Measurements from ENCODE around the gene GYPC. TPM values are rescaled to one million over a fixed set of nuclear protein-coding genes. Genes with fewer than 3 reads are reported as not detected.
A peak's percentile ranks its signal among the peaks of the same experiment; 100 is the strongest.

GYPC gene
- total RNA-seq, 2 experiments from 2014 or later, result 149 to 161 TPM

DNA sequence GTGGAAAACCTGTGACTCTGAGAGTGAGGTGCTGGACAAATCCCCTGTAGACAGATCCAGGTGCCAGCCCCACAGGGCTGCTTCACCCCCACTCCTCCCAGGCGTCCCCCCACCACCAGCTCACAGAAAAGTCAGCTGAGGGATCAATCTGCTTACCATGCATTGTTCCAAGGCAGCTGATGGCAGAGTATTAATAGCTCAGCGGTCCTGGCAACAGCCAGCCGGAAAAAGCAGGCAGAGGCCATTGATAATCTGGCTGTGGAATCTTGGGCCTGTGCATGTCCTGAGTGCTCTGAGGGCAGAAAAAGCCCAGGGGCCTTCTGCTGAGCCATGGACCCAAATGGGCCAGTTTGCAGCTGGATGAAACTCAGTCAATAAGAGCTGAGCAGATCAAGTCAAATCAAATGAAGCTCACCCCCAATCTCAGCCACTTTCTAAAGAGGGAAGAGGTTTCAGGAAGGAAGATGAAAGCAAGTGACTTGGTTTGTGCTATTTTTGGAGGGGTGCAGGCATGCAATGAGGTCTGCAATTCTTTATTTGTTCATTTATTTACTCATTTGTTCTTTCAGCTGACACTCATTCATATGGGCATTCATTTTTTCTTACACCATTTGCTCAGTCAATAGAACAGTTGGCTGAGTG lies 63.4 kb downstream of the GYPC start:
- Mint-ChIP-seq H3K27ac (no peak overlapping the region), H3K9me3 (peaks cover 8% of the 10 kb centered on the region), H3K4me3 (no peak overlapping the region), H3K4me1 (no peaks in the 10 kb centered on the region), H3K27me3 (no peaks in the 10 kb centered on the region), H3K36me3 (ENCODE audit: low read depth) (no peaks in the 10 kb centered on the region)
- DNase-seq, result no peak
- CTCF ChIA-PET, result interaction anchor here (0.6 kb wide), 1 partner anchor 56 kb away, joined by 3 read pairs; no protein-coding TSS in a partner anchor
- POLR2A ChIA-PET, result no interaction called here

DNA sequence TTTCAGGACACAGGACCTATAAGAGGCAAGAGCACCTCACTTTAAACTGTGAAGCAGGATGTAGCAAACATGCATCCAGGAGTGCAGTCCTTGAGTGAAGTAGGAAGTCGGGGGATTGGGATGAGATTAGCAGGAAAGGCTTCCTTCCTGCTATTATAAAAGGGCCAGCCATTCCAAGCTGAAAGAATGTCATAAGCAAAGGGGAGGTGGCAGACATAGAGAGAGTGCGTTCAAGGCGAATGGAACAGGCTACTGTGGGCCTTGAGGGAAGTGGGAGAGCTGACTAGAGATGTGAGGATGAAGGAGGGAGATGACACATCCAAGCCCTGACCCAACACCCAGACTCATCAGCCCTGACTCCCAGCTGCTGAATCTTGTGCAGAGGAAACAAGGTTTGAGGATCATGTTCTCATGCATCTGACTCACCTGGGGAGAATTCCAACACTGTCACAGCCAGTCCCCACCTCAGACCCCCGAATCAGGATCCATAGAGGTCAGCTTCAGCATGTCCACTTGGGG lies 63.9 kb downstream of the GYPC start:
- H3K4me1 Mint-ChIP-seq, result no peaks in the 10 kb centered on the region
- no peak overlapping the region for H3K4me3 Mint-ChIP-seq
- H3K27me3 Mint-ChIP-seq, result peaks cover under 1% of the 10 kb centered on the region
- ChIA-PET CTCF (interaction anchor here (0.6 kb wide), 1 partner anchor 56 kb away, joined by 3 read pairs; no protein-coding TSS in a partner anchor), POLR2A (no interaction called here)
- H3K36me3 Mint-ChIP-seq (ENCODE audit: low read depth), result no peaks in the 10 kb centered on the region
- DNase-seq, result no peak
- peaks cover 9% of the 10 kb centered on the region for H3K9me3 Mint-ChIP-seq
- no peak overlapping the region for H3K27ac Mint-ChIP-seq

DNA sequence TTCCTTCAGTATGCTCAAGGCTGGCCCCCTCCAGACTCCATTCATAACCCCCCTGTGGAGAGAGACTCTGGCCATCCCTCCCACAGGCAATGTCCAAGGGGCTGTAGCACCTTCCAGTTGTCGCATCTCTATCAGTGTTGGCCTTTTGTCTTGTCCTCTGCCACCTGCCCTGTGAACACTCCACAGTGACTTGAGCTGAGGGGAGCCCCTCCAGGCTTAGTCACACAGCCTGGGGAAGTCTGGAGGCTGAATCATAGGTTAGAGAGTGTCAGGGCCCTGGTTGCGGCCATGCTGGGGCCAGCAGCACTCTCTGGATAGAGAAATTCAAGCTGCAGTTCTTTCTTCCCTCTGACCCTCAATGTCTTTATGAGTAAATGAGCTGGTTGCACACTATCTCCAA lies 64.7 kb downstream of the GYPC start:
- POLR2A ChIA-PET, result no interaction called here
- H3K36me3 Mint-ChIP-seq (ENCODE audit: low read depth), result peaks cover 4% of the 10 kb centered on the region
- DNase-seq, result no peak

DNA sequence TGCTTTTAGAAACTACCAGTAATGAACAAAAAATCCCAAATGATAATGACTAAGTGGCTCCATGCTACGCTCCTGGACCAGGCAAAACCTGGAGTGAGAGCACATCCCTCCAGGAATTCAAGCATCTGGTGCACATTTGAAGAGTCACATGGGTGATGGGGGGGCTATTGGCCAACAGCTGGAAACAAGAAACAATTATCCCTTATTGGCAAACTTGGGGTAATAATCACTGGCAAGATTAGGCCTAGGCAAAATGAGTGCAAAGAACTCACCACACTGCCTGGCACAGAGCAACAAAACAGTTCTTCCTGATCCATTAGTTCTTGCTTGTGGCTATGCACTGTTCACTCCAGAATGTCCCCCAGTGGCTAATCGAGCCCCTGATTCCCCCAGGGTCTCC lies 66.1 kb downstream of the GYPC start:
- Mint-ChIP-seq H3K27me3 (peaks cover 16% of the 10 kb centered on the region), H3K27ac (no peak overlapping the region), H3K36me3 (ENCODE audit: low read depth) (peaks cover 4% of the 10 kb centered on the region), H3K4me3 (no peak overlapping the region), H3K4me1 (no peaks in the 10 kb centered on the region), H3K9me3 (peaks cover 19% of the 10 kb centered on the region)
- ChIA-PET POLR2A (no interaction called here), CTCF (no interaction called here)
- no peak for DNase-seq

More for the DNA sequence above, 64.7 kb downstream of the GYPC start:
- H3K4me1 Mint-ChIP-seq, result no peaks in the 10 kb centered on the region
- no peak overlapping the region for H3K27ac Mint-ChIP-seq
- no peak overlapping the region for H3K4me3 Mint-ChIP-seq
- CTCF ChIA-PET, result no interaction called here
- peaks cover 16% of the 10 kb centered on the region for H3K9me3 Mint-ChIP-seq
- peaks cover 8% of the 10 kb centered on the region for H3K27me3 Mint-ChIP-seq

DNA sequence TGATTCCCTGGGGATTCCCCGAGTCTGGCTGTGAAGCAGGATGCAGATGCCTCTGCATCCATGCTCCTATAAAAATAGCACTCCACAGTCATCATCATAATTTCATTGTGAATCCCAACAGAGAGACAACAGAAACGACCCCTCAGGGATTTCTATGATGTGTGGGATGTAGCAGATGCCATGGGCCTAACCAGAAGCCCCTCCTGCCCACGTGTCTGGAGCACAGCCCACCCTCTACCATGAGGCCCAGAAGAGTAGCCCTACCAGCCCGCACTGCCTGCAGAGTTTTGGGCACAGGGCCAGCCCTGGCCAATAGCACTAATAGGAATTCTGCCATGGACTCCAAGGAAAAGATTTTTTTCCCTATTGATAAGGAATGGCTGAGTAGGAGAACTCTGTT lies 66.6 kb downstream of the GYPC start:
- no peak for DNase-seq
- H3K4me1 Mint-ChIP-seq, result no peaks in the 10 kb centered on the region
- peaks cover 16% of the 10 kb centered on the region for H3K27me3 Mint-ChIP-seq
- ChIA-PET POLR2A (no interaction called here), CTCF (no interaction called here)
- H3K36me3 Mint-ChIP-seq (ENCODE audit: low read depth), result peaks cover 4% of the 10 kb centered on the region
- H3K9me3 Mint-ChIP-seq, result peaks cover 19% of the 10 kb centered on the region
- H3K27ac Mint-ChIP-seq, result no peak overlapping the region
- no peak overlapping the region for H3K4me3 Mint-ChIP-seq

DNA sequence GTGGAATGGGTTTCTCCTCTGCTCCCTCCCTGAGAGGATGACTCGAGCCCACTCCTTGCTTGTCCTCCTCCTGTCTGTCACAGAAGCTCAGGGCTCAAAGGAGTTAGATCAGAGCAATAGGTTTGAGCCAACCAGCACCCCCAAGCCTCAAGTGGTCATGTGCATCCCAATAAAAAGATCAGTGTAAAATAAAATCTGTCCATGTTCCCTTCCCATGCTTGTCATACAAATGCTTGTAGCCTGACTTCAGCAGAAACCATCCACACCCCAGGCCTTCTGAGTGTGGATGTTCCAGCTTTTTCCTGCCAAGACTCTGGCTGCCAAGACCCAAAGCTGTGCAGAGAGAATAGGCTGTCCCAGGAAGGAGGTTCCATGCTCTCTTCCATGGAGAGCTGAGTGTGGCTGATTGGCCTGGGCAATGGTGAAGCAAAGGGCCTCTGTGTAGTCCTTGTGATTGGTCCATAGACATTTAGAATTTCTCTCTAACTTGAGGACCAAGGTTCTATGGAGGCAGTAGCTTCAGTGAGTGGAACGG lies 67.4 kb downstream of the GYPC start:
- Mint-ChIP-seq H3K36me3 (ENCODE audit: low read depth) (peaks cover 4% of the 10 kb centered on the region), H3K27ac (no peak overlapping the region), H3K9me3 (peaks cover 19% of the 10 kb centered on the region), H3K4me3 (no peak overlapping the region), H3K27me3 (peaks cover 18% of the 10 kb centered on the region), H3K4me1 (no peaks in the 10 kb centered on the region)
- CTCF ChIA-PET, result no interaction called here
- POLR2A ChIA-PET, result no interaction called here
- DNase-seq, result no peak

DNA sequence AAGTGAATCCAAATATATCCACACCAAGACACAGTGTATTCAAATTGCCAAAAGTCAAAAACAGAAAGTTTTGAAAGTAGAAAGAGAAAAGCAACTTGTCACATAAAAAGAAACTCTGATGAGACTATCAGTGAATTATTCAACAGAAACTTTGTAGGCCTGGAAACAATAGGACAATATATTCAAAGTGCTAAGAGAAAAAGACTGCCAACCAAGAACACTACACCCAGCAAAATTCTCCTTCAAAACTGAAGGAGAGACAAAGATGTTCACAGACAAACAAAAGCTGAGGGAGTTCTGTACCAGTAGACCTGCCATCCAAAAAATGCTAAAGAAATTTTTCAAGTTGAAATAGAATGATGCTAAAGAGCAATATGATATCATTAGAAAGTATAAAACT lies 69.6 kb downstream of the GYPC start:
- H3K36me3 Mint-ChIP-seq (ENCODE audit: low read depth), result peaks cover 4% of the 10 kb centered on the region
- peaks cover 18% of the 10 kb centered on the region for H3K27me3 Mint-ChIP-seq
- ChIA-PET POLR2A (no interaction called here), CTCF (no interaction called here)
- no peak overlapping the region for H3K4me3 Mint-ChIP-seq
- no peak overlapping the region for H3K27ac Mint-ChIP-seq
- no peaks in the 10 kb centered on the region for H3K4me1 Mint-ChIP-seq
- H3K9me3 Mint-ChIP-seq, result peaks cover 19% of the 10 kb centered on the region
- no peak for DNase-seq

DNA sequence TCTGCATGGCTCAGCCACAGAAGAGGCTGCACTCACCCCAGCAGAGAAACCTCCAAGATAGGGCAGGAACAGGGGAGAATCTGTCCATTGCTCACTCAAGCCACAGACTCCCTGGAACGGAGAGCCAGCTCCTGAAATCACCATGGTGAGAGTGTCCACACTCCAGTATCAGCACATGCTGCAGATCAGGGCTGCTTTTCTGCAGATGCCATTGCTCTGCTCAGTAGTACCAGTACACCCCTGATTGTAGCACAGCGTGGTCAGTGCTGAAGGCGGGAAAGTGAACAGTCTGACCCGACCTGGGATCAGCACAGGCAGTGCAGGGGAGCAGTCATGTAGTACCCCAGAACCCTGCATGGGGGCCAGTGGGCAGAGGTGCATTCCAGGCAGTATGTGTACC lies 73.9 kb downstream of the GYPC start:
- POLR2A ChIA-PET, result no interaction called here
- peaks cover 18% of the 10 kb centered on the region for H3K27me3 Mint-ChIP-seq
- peaks cover 4% of the 10 kb centered on the region for H3K36me3 Mint-ChIP-seq (ENCODE audit: low read depth)
- H3K27ac Mint-ChIP-seq, result no peak overlapping the region
- H3K9me3 Mint-ChIP-seq, result peaks cover 11% of the 10 kb centered on the region
- no peaks in the 10 kb centered on the region for H3K4me1 Mint-ChIP-seq
- no peak overlapping the region for H3K4me3 Mint-ChIP-seq
- CTCF ChIA-PET, result interaction anchor here (1.1 kb wide), 1 partner anchor 17 kb away, joined by 4 read pairs; no protein-coding TSS in a partner anchor
- DNase-seq, result no peak

DNA sequence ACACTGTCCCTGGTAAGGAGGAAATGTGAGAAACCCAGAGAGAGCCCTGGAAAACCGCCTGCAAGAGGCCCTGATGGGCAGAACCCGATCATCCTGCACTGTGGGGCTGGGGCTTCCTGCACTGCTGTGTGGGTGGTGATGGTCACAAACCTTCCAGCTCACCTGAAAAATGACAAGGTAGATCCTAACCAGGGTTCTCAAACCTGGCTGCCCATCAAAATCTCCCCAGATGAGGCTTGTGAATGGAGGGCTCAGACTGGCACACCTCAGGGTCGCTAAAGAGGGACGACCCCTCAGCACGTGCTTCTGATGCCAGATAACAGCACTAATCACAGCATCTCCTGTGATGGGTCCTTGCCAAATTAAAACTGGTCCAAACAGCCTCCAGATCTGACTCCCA lies 74.7 kb downstream of the GYPC start:
- no peak overlapping the region for H3K4me3 Mint-ChIP-seq
- H3K36me3 Mint-ChIP-seq (ENCODE audit: low read depth), result no peaks in the 10 kb centered on the region
- ChIA-PET POLR2A (no interaction called here), CTCF (no interaction called here)
- H3K27ac Mint-ChIP-seq, result no peak overlapping the region
- H3K27me3 Mint-ChIP-seq, result peaks cover 10% of the 10 kb centered on the region
- H3K4me1 Mint-ChIP-seq, result no peaks in the 10 kb centered on the region
- DNase-seq, result no peak
- peaks cover 3% of the 10 kb centered on the region for H3K9me3 Mint-ChIP-seq

DNA sequence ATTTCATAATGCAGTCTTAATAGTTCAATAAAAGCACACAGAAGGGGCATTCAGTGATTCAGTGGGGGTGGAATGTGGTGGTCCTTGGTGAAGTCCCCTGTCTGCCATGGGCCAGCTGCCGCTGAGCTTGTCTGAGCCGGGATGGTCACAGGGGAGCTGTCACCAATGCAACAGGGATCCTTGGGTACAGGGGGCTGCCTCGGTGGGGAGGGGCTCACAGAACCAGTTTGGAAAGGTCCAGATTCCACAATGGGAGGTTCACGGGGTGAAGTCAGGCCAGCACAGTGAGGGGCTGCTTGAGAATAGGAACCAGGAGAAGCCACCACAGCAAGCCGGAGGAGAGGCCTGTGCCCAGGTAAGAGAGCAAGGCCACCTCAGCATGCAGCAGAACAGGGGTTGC lies 75.4 kb downstream of the GYPC start:
- DNase-seq, result no peak
- H3K4me3 Mint-ChIP-seq, result no peak overlapping the region
- no peak overlapping the region for H3K27ac Mint-ChIP-seq
- CTCF ChIA-PET, result no interaction called here
- H3K36me3 Mint-ChIP-seq (ENCODE audit: low read depth), result no peaks in the 10 kb centered on the region
- peaks cover 3% of the 10 kb centered on the region for H3K4me1 Mint-ChIP-seq
- POLR2A ChIA-PET, result no interaction called here
- no peaks in the 10 kb centered on the region for H3K9me3 Mint-ChIP-seq
- H3K27me3 Mint-ChIP-seq, result peaks cover 8% of the 10 kb centered on the region

DNA sequence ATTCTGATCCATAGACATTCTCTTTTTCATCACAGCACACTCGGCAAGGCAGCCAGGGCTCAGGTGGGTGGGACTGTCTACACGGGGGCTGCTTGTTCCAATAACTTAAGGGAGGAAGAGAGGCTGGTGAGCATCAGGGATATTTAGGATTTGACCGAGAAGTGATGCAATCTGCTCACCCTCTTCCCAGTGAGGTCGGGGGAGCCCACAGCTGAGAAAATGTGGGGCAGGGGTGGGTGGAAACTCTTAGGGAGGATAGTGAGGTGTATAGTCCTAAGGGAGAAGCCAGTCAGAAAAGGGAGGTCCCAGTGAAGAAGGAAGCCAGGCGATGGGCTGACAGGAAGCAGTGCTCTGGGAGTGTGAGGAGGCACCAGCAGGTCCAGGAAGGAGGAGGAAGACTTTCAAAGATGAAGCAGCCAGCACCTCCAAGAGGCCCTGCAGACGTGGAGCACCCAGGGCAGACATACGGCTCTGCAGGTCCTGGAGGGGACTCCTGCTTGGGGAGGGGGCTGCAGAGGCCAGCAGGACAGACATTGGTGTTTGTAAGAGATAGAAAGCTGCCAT lies 76.8 kb downstream of the GYPC start:
- H3K27me3 Mint-ChIP-seq, result peaks cover 1% of the 10 kb centered on the region
- peaks cover 5% of the 10 kb centered on the region for H3K4me1 Mint-ChIP-seq
- POLR2A ChIA-PET, result no interaction called here
- no peaks in the 10 kb centered on the region for H3K9me3 Mint-ChIP-seq
- CTCF ChIA-PET, result no interaction called here
- no peak overlapping the region for H3K4me3 Mint-ChIP-seq
- DNase-seq, result no peak
- no peaks in the 10 kb centered on the region for H3K36me3 Mint-ChIP-seq (ENCODE audit: low read depth)
- peak overlapping the region; percentile 14 for H3K27ac Mint-ChIP-seq

DNA sequence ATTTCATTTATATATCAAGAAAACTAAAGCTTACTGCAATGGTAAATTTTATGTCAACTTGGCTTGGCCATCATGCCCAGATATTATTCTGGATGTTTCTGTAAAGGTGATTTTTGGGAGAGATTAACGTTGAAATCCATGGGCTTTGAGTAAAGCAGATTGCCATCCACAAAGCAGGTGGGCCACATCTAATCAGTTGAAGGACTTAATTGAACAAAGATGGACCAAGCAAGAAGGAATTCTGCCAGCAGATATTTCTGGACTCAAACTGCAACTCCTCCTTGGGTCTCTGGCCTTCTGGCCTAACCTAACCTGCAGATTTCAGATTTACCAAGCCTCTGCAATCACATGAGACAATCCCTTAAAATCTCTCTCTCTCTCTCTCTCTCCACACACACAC lies 77.8 kb downstream of the GYPC start:
- no peak for DNase-seq
- Mint-ChIP-seq H3K4me3 (no peak overlapping the region), H3K36me3 (ENCODE audit: low read depth) (no peaks in the 10 kb centered on the region), H3K4me1 (peaks cover 5% of the 10 kb centered on the region), H3K27ac (no peak overlapping the region), H3K9me3 (no peaks in the 10 kb centered on the region), H3K27me3 (no peaks in the 10 kb centered on the region)
- CTCF ChIA-PET, result no interaction called here
- POLR2A ChIA-PET, result no interaction called here

DNA sequence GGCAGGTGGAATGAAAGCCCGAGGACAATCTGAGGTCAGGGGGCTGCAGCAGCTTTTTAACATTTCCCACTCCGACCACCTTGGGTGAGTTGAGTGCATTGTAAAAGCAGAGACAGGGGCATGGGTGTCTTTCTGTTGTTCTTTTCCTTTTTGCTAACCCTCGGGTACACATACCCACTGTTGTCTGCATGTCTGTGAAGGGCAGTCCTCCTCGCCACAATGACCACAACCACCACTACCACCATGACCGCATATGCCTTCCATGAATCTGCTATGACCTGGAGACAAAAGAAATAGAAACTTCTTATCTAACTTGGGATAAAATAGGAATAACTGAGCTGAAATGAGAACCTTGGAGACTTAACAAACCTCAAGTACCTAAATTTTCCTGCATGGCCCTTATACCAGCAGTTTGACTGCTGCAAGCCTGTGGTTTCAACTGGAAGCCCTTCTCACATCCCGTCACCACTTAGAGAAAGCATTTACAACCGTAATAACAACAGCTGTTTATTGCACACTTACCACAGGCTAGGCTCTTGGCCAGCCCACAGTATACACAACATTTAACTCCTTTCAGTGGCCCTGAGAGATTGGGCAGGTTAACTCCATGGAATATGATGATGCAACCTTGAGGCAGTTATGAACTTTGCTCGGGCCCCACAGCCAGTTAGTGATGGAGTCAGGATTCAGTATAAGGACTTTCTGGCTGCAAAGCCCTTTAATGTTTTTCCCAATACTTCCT lies 80.3 kb downstream of the GYPC start:
- ChIA-PET CTCF (no interaction called here), POLR2A (no interaction called here)
- Mint-ChIP-seq H3K27me3 (no peaks in the 10 kb centered on the region), H3K9me3 (no peaks in the 10 kb centered on the region), H3K27ac (no peak overlapping the region), H3K4me3 (no peak overlapping the region), H3K4me1 (peaks cover 5% of the 10 kb centered on the region), H3K36me3 (ENCODE audit: low read depth) (no peaks in the 10 kb centered on the region)
- DNase-seq, result no peak
